GM10266 (cell line): ENCODE data around the gene PHGDH.

Experiments used
- DNase-seq: peaks from one replicate; pipeline ENCODE4 v3.0.0; 2012; ENCODE audit errors: extremely low spot score
- CTCF ChIP-seq: IDR thresholded peaks from 2 replicates; pipeline ENCODE4 v1.5.1; 2012; ENCODE audit warnings: mild to moderate bottlenecking, low read depth; ENCODE audit not compliant: control insufficient read depth, insufficient read depth; ENCODE audit errors: missing control alignments

The PHGDH gene

DNA sequence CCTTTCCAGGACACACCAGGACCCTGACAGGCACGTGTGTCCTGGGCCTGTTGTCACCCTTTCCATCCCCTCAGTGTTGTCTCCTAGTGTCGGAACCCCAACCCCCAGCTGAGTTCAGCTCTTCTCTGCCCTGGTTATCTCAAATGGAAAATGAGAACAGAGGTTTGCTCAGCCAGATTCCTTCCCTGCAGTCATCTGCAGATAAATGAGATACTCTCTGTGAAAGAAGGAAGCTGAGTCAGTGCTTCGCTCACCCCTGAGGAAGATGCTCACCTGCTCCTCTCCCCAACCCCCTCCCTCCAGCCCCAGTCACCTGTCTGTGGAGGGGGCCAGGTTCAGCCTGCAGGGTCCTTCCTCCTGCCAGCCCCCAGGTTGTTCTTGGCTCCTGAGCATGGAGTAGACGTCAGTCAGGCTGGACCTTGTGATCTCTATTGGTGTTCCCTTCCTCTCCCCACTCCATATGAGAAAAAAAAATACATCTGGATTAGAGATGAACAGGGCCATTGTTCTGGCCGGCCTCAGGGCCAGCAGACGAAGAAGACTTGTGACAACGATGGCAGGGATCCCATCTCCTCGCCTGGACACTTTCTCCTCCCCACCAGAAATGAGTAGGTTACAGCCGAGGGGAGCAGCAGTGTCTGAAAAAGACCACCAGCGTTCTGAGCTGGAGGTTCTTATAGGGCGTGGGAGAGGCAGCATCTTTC is 20.9 kb downstream of the PHGDH start:
- no peak for DNase-seq

GRCh38 chr1:119733754-119734153 is 22.0 kb downstream of the PHGDH start:
- TF ChIP-seq CTCF: no peak

More for the DNA sequence above, 20.9 kb downstream of the PHGDH start:
- no peak for TF ChIP-seq CTCF

DNA sequence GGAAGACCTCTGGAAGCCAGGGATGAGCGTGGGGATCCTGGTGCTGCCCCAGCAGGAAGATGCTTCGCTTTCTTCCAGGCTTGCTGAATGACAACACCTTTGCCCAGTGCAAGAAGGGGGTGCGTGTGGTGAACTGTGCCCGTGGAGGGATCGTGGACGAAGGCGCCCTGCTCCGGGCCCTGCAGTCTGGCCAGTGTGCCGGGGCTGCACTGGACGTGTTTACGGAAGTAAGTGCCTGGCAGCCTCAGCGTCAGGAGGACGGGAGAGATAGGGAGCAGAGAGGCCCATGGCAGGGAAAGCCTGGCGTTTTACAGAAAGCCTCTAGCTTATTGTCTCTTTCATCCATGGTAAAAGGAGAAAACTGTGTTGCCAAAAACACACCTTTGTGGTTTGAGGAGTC is 23.5 kb downstream of the PHGDH start:
- no peak for TF ChIP-seq CTCF
- DNase-seq: no peak

More at GRCh38 chr1:119733754-119734153, 22.0 kb downstream of the PHGDH start:
- no peak for DNase-seq

- no peak for TF ChIP-seq CTCF
- DNase-seq: no peak
Measured at GRCh38 chr1:119736649-119737039, 24.9 kb downstream of the PHGDH start.

- TF ChIP-seq CTCF: no peak
- no peak for DNase-seq
Measured at GRCh38 chr1:119737040-119737682, 25.4 kb downstream of the PHGDH start.

- no peak for TF ChIP-seq CTCF
- no peak for DNase-seq
Measured at GRCh38 chr1:119738100-119738720, 26.5 kb downstream of the PHGDH start.

DNA sequence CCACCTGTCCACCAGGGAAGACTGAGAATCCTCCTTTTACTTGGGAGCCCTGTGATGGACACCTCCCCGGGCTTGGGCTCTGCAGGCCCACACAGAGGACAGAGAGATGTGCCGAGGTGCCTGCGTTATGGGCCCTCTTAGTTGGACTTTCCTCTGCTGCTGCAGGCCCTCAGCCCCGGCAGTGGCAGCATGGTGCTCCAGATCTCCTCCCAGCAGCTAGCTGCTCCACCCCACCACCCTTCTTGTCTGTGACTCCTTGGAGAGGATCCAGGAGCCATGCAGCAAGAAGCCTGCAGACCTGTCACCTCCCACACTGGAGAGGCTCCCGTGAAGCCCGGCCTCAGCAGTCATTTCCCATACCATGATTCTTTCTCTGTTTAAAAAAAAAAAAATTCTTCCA is 27.4 kb downstream of the PHGDH start:
- no peak for TF ChIP-seq CTCF
- no peak for DNase-seq
